Endothelial cell of hepatic sinusoid (primary cell): ENCODE results near the gene RNF123.

Experiments
- in situ Hi-C: cut with HindIII; loops from 2 replicates; pipeline ENCODE4 v1.10.0; 2017; ENCODE audit warnings: low sequenced_read_pairs

The RNF123 gene

GRCh38 chr3:49689046-49689907 lies at the start of gene RNF123, which contains the start of gene MST1:
TSS of gene RNF123 (plus strand) at chr3:49689557. CDS start at chr3:49691166, 1,609 bp downstream.
TSS of gene MST1 (minus strand) at chr3:49689474. CDS start at chr3:49688691, 783 bp downstream.
- in situ Hi-C loops: no loop called here

GRCh38 chr3:49641292-49641691 lies 48.1 kb upstream of the RNF123 start:
- in situ Hi-C loops: no loop called here

GRCh38 chr3:49641921-49642707 lies 47.2 kb upstream of the RNF123 start:
- in situ Hi-C loops: no loop called here

DNA sequence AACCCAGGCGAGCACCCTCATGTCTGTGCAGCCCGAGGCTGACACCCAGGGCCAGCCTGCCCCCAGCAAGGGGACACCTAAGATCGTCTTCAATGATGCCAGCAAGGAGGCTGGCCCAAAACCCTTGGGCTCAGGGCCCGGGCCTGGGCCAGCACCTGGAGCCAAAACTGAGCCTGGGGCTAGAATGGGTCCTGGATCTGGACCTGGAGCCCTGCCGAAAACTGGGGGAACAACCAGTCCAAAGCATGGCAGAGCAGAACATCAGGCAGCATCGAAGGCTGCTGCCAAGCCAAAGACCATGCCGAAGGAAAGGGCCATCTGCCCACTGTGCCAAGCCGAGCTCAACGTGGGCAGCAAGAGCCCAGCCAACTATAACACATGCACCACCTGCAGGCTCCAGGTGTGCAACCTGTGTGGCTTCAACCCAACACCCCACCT lies 46.6 kb upstream of the RNF123 start:
- in situ Hi-C loops: no loop called here

DNA sequence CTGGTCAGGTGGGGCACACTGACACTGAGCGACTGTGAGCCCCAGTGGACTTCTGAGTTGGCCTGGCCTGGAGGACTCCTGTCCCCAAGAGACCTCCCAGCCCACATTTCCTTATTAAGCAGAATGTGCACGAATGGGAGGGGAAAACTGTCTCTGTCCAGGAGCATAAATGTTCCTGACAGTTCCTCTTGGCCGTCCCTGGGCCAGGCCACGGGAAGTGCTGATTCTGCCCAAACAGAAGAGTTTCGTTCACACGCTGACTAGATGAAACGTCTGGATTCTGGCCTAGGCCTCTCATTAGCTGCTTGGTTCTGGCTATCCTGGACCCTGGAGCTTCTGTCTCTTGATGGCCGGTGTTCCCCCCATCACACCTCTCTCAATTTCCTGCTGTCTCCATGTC lies 44.7 kb upstream of the RNF123 start:
- in situ Hi-C loops: no loop called here

DNA sequence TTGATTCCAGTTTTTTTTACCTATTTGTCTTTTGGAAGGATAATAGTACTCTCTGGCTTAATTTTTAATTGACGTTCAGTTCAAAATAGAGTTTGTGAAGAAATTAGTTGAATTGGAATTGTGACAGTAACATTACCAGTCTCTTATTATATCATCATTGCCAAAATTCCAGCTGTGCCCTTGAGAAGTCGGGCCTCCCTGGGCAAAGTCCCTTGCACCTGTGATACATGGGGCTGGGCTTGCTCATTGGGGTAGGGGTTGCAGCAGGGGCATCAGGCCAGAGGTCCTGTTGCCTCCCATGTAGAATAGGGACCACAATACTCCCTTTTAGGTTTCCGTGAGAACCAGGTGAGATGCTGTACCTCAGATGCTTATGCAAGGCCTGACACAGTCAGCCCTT lies 43.1 kb upstream of the RNF123 start:
- in situ Hi-C loops: no loop called here

DNA sequence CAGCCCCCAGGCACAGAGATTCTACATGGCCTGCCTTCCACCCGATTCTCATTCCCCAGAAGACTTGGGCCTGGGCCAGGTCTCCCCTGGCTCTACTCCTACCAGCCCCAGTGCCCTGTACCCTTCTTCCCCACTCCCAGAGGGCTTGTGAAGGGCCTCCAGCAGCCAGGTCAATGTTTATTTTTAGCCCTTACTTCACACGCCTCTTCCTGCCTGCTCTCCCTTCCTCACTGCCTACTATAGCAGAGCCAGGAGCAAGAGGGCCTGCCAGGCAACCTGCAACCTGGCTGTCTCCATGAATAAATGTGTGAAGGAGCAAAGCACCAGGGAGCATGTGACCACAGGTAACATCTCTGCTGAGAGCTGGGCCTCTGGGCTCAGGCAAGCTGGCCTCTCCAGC lies 41.6 kb upstream of the RNF123 start:
- in situ Hi-C loops: no loop called here

DNA sequence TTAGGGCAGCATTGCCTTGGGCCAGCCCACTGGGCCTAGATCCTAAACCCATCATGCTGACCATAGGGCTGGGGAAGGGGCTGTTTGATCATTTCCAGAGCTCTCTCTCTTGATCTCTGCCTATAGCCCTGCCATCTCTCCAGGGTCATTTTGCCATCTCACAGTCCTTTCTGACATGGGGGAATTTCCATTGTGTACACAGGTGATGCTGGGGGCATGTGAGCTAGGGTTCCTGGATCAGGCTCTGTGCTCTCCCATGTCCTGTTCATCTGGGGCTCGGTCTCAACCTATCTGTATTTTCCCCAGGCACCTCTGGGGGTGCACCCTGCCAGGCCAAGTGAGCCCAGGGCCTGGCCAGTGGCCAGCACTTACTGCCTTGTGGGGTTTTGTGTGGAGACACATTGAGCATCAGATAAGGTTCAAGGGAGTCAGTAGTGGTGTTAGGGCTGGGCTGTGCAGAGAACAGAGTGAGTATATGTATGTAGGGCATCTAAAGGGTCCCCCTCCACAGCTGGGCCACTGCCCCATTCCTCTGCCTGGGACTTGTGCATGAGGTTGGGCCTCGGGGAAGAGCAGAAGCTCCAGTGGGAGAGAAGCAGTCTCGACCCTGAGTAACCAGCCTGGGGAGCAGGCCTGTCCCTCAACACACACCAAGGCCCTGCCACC lies 40.9 kb upstream of the RNF123 start:
- in situ Hi-C loops: no loop called here

GRCh38 chr3:49649576-49649975 lies 39.8 kb upstream of the RNF123 start:
- in situ Hi-C loops: no loop called here

DNA sequence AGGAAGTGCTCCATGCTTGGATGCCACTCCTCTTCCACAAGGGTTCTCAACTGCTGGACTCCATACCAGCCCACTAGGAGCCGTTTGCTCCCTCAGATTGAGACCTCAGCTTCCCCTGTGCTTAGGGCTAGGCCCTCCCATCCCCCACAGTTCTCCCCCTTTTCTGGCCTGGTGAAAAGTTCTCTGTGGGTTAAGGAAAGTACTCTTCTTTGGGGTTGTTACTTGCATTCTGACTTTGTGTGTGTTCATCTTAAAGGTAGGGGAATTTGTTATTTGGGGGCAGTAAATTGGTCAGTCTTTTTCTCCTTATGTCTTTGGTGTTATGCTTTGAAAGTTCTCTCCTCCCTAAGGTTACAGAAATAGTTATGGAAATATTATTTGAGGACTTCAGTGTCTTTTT lies 39.2 kb upstream of the RNF123 start:
- in situ Hi-C loops: no loop called here

DNA sequence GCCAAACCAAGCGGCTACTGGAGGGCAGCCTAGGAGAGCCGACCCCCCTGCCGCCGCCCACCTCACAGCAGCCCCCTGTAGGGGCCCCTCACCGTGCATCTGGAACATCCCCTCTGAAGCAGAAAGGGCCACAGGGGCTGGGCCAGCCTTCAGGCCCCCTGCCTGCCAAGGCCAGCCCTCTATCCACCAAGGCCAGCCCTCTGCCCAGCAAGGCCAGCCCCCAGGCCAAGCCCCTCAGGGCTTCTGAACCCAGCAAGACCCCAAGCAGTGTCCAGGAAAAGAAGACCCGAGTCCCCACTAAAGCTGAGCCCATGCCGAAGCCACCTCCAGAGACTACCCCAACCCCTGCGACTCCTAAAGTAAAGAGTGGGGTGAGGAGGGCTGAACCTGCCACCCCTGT lies 38.7 kb upstream of the RNF123 start:
- in situ Hi-C loops: no loop called here

GRCh38 chr3:49652218-49652902 lies 37.0 kb upstream of the RNF123 start:
- in situ Hi-C loops: no loop called here

GRCh38 chr3:49652903-49653415 lies 36.4 kb upstream of the RNF123 start:
- in situ Hi-C loops: no loop called here

- in situ Hi-C loops: no loop called here
Measured at GRCh38 chr3:49653621-49654020, 35.7 kb upstream of the RNF123 start.

- in situ Hi-C loops: no loop called here
Measured at GRCh38 chr3:49654176-49654825, 35.1 kb upstream of the RNF123 start.

DNA sequence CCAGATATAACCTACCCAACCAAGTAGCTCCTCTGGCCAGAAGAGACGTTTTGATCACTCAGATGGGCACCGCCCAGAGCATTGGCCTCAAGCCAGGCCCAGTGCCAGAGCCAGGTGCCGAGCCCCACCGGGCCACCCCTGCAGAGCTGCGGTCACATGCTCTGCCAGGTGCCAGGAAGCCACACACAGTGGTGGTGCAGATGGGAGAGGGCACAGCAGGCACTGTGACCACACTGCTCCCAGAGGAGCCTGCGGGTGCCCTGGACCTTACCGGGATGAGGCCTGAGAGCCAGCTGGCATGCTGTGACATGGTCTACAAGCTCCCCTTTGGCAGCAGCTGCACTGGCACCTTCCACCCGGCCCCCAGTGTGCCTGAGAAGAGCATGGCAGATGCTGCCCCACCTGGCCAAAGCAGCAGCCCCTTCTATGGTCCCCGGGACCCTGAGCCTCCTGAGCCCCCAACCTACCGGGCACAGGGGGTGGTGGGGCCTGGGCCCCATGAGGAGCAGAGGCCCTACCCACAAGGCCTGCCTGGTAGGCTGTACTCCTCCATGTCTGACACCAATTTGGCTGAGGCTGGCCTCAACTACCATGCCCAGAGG lies 34.3 kb upstream of the RNF123 start:
- in situ Hi-C loops: no loop called here

DNA sequence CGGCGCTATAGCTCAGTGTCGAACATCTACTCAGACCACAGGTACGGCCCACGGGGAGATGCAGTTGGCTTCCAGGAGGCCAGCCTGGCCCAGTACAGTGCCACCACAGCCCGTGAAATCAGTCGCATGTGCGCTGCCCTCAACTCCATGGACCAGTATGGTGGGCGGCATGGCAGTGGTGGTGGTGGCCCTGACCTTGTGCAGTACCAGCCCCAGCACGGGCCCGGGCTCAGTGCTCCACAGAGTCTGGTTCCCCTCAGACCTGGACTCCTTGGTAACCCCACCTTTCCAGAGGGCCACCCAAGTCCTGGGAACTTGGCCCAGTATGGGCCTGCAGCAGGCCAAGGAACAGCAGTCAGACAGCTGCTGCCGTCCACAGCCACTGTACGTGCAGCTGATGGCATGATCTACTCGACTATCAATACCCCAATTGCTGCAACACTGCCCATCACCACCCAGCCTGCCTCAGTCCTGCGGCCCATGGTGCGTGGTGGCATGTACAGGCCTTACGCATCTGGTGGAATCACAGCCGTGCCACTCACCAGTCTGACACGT lies 33.5 kb upstream of the RNF123 start:
- in situ Hi-C loops: no loop called here

- in situ Hi-C loops: no loop called here
Measured at GRCh38 chr3:49656541-49657112, 32.7 kb upstream of the RNF123 start.
